K562 (cell line): ENCODE data around the gene CNRIP1. TPM values are rescaled to one million over a fixed set of nuclear protein-coding genes. Genes with fewer than 3 reads are reported as not detected.

ENCODE experiments used
- BDP1 ChIP-seq: IDR thresholded peaks from 3 replicates; pipeline ENCODE4 v1.6.1; 2011; ENCODE audit not compliant: insufficient read length, insufficient read depth
- EGR1 ChIP-seq: fragments of 450-650 bp; conservative IDR thresholded peaks from 2 replicates; pipeline ENCODE4 v1.6.1; 2017; ENCODE audit warnings: mild to moderate bottlenecking
- ELF1 ChIP-seq: fragments of 200-800 bp; sonication (Bioruptor generic); IDR thresholded peaks from 2 replicates; pipeline ENCODE4 v1.6.1; 2016; ENCODE audit warnings: missing genetic modification characterization, missing compliant biosample characterization
- ETV5 ChIP-seq: sonication (generic); formaldehyde crosslinking; IDR thresholded peaks from 2 replicates; pipeline ENCODE4 v1.4.0; 2020; ENCODE audit warnings: low read depth, mild to moderate bottlenecking, missing genetic modification reagents
- RB1 ChIP-seq: fragments of 450-650 bp; IDR thresholded peaks from 2 replicates; pipeline ENCODE4 v1.6.1; 2017; ENCODE audit warnings: low read depth, mild to moderate bottlenecking
- SMARCB1 ChIP-seq: IDR thresholded peaks from 2 replicates; pipeline ENCODE4 v1.6.1; 2011; ENCODE audit warnings: improper control_type of control experiment, low read depth; ENCODE audit not compliant: insufficient read length
- YY1 ChIP-seq, 3 experiments: IDR thresholded peaks; 2 replicates each; pipeline ENCODE4 v1.6.1; 2011; ENCODE audit warnings: low read length in 2 of 3, mild to moderate bottlenecking in 2 of 3, moderate library complexity in 2 of 3, borderline replicate concordance in 1 of 3, control low read depth in 1 of 3, low read depth in 1 of 3; ENCODE audit not compliant: insufficient read depth in 3 of 3, insufficient replicate concordance in 2 of 3, control insufficient read depth in 1 of 3, insufficient read length in 1 of 3; ENCODE audit errors: extremely low read depth in 1 of 3
- ZNF785 ChIP-seq: fragments of 250-450 bp; sonication (Bioruptor Pico); IDR thresholded peaks from 2 replicates; pipeline ENCODE4 v1.4.0; 2020; ENCODE audit warnings: mild to moderate bottlenecking
- polyA plus RNA-seq, 8 experiments: library from polyadenylated mRNA; depleted of rRNA in 4 of 8; stranded (reverse) in 5 of 8; unstranded in 3 of 8; fragments of >200 nt; fragmentation: Nextera tagmentation in 2 of 8; fragmentation: Illumina TruSeq in 1 of 8; extraction: Ambion mirVana in 2 of 8; extraction: Trizol in 1 of 8; gene quantifications; 2 replicates each; pipeline versions ENCODE4 v1.2.1 to v1.2.3, GENCODE V29; 2011 to 2014; ENCODE audit warnings: inconsistent platforms in 1 of 8, missing spikeins in 1 of 8
- total RNA-seq, 7 experiments: library from RNA; depleted of rRNA in 6 of 7; stranded (reverse); fragments of >200 nt in 6 of 7; fragmentation: Illumina TruSeq in 2 of 7; extraction: Trizol in 2 of 7; gene quantifications; 2 replicates each; pipeline versions ENCODE4 v1.2.1 to v1.2.3, GENCODE V29; 2011 to 2021; ENCODE audit warnings: low replicate concordance in 1 of 7
- TF ChIP-seq, protein P1 (sequence below), 2 experiments: fragments of 450-650 bp in 1 of 2; IDR thresholded peaks; 2 replicates each; pipeline ENCODE4 v1.6.1; 2011 to 2017; ENCODE audit warnings: low read depth in 2 of 2, antibody characterized with exemption in 1 of 2, borderline replicate concordance in 1 of 2, low read length in 1 of 2, mild to moderate bottlenecking in 1 of 2, mixed read lengths in 1 of 2; ENCODE audit not compliant: control insufficient read depth in 1 of 2
- TF ChIP-seq, protein P2 (sequence below), 2 experiments: fragments of 450-650 bp; IDR thresholded peaks; 2 replicates each; pipeline ENCODE4 v1.6.1; 2016; ENCODE audit warnings: mild to moderate bottlenecking in 2 of 2, borderline replicate concordance in 1 of 2, low read depth in 1 of 2, moderate library complexity in 1 of 2

Gene CNRIP1
- total and polyA plus RNA-seq, 9 of the 15 experiments (the other 6 are each of a cell fraction or from before 2014, with no cell fraction given), result 0.59 to 2.1 (median 1.5) TPM

DNA sequence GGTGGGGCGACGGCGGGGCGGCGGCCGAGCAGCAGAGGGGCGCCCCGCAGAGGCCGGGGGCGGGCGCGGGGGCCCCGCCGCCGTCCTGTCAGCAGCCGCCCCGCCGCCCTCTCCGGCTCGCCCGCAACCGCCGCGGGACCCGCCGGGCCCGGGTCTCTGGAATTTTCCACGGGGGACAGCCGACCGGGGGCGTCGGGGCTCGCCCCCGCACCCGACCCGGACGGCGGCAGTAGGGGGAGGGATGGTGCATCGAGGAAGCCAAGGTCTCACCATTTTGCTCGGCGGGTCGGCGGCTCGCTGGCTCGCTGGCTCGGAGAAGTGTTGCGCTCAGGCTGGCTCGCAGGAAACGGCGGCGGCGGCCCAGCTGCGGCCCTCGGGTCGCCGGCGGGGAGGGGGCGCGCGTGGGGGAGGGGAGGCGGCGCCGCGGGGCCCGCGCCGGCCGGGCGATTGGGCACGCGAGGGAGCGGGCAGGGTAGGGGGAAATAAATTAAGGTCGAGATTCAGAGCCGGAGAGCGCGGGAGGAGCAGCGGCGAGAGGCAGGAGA, 67.8 kb downstream of the CNRIP1 start (continued):
- TF ChIP-seq, protein P1, sequence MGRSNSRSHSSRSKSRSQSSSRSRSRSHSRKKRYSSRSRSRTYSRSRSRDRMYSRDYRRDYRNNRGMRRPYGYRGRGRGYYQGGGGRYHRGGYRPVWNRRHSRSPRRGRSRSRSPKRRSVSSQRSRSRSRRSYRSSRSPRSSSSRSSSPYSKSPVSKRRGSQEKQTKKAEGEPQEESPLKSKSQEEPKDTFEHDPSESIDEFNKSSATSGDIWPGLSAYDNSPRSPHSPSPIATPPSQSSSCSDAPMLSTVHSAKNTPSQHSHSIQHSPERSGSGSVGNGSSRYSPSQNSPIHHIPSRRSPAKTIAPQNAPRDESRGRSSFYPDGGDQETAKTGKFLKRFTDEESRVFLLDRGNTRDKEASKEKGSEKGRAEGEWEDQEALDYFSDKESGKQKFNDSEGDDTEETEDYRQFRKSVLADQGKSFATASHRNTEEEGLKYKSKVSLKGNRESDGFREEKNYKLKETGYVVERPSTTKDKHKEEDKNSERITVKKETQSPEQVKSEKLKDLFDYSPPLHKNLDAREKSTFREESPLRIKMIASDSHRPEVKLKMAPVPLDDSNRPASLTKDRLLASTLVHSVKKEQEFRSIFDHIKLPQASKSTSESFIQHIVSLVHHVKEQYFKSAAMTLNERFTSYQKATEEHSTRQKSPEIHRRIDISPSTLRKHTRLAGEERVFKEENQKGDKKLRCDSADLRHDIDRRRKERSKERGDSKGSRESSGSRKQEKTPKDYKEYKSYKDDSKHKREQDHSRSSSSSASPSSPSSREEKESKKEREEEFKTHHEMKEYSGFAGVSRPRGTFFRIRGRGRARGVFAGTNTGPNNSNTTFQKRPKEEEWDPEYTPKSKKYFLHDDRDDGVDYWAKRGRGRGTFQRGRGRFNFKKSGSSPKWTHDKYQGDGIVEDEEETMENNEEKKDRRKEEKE (IDR thresholded peaks at IDR 0.05; ENCODE audit: borderline replicate concordance in 1 of 2, control insufficient read depth in 1 of 2, low read depth in 2 of 2, low read length in 1 of 2), result no peak
- TF ChIP-seq YY1 (IDR thresholded peaks at IDR 0.05; ENCODE audit: borderline replicate concordance in 1 of 3, control insufficient read depth in 1 of 3, extremely low read depth in 1 of 3, insufficient read depth in 3 of 3, insufficient read length in 1 of 3, insufficient replicate concordance in 2 of 3, low read depth in 1 of 3, low read length in 2 of 3) (peak in 1 of 3 experiments; percentile 11), EGR1 (peak; percentile 78), ETV5 (CRISPR knock-in tag) (peak; percentile 9; the same call in 1 of the 2 replicates), BDP1 (no peak), ELF1 (tag) (no peak), SMARCB1 (no peak), ZNF785 (no peak), RB1 (peak; percentile 8; the same call in 1 of the 2 replicates)
- TF ChIP-seq, protein P2, sequence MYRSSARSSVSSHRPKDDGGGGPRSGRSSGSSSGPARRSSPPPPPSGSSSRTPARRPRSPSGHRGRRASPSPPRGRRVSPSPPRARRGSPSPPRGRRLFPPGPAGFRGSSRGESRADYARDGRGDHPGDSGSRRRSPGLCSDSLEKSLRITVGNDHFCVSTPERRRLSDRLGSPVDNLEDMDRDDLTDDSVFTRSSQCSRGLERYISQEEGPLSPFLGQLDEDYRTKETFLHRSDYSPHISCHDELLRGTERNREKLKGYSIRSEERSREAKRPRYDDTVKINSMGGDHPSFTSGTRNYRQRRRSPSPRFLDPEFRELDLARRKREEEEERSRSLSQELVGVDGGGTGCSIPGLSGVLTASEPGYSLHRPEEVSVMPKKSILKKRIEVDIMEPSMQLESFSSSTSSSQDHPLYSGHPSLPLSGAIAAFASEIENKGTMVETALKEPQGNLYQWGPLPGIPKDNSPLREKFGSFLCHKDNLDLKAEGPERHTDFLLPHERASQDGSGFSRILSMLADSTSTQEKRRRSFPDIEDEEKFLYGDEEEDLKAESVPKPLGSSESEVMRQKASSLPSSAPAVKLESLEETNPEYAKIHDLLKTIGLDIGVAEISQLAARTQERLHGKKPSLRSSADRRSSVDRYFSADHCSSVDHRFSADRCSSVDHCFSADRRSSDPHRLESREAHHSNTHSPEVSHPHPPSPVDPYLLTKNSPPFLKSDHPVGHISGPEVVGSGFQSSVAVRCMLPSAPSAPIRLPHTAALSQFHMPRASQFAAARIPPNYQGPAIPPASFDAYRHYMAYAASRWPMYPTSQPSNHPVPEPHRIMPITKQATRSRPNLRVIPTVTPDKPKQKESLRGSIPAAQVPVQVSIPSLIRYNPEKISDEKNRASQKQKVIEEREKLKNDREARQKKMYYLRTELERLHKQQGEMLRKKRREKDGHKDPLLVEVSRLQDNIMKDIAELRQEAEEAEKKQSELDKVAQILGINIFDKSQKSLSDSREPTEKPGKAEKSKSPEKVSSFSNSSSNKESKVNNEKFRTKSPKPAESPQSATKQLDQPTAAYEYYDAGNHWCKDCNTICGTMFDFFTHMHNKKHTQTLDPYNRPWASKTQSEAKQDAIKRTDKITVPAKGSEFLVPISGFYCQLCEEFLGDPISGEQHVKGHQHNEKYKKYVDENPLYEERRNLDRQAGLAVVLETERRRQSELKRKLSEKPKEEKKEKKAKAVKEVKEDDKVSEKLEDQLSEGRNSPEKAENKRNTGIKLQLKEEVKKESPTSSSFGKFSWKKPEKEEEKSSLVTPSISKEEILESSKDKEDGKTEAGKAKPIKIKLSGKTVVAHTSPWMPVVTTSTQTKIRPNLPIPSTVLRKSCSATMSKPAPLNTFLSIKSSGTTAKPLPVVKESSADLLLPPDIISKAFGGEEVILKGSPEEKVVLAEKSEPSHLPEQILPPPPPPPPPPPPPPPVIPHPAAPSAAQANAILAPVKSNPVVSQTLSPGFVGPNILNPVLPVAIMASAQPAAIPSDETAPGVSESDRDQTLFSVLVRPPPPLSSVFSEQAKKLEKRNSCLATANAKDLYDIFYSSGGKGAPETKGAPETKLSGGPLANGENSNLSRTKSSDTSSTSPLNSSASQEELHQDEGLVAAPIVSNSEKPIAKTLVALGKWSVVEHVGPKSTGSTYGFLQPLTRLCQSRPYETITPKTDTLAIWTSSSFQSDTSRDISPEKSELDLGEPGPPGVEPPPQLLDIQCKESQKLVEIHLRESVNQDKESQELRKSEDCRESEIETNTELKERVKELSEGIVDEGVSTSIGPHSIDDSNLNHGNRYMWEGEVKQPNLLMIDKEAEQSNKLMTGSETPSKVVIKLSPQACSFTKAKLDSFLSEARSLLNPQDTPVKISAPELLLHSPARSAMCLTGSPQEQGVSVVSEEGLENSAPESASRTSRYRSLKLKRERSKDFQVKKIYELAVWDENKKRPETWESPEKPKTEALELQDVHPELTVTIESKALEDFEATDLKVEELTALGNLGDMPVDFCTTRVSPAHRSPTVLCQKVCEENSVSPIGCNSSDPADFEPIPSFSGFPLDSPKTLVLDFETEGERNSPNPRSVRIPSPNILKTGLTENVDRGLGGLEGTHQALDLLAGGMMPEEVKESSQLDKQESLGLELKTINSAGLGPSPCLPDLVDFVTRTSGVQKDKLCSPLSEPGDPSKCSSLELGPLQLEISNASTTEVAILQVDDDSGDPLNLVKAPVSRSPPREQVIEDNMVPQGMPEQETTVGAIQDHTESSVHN (IDR thresholded peaks at IDR 0.05; ENCODE audit: borderline replicate concordance in 1 of 2, low read depth in 1 of 2), result no peak
